WI38 (cell line): ENCODE results near the gene NOC2L.

ENCODE experiments used
- H3K4me3 ChIP-seq: 2 replicates; pipeline ENCODE4 v1.5.1; 2011; ENCODE audit warnings: low read depth, mild to moderate bottlenecking, control low read depth, low read length
- TF ChIP-seq, protein P1 (sequence below): IDR thresholded peaks from 2 replicates; pipeline ENCODE4 v1.5.1; 2012; ENCODE audit warnings: low read depth, mild to moderate bottlenecking, control low read depth, low read length

NOC2L gene

DNA sequence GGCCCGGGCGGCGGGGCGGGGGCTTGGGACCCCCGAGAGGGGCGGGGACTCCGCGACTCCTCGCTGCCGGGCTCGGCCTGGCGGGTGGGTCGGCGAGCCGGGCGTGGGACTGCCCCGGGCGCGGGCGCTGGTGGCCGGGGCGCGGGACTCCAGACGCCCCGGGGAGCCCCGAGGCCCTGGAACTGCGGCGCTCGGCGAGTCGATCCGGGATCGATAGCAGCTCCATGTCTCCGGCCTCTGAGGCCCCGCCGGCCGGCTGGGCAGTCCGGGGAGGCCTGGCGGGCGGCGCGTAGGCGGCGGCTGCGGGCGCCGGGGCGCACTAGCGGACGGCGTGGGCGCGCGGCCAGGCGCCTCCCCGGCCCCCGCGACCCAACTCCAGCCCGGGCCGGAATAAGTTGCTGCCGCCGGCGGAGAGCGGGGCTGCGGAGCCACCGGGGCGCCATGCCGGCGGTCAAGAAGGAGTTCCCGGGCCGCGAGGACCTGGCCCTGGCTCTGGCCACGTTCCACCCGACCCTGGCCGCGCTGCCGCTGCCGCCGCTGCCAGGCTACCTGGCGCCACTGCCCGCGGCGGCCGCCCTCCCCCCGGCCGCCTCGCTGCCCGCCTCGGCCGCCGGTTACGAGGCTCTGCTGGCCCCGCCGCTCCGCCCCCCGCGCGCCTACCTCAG lies 34.9 kb downstream of the NOC2L start:
- peak overlapping the region; percentile 48 for H3K4me3 ChIP-seq
- TF ChIP-seq, protein P1, sequence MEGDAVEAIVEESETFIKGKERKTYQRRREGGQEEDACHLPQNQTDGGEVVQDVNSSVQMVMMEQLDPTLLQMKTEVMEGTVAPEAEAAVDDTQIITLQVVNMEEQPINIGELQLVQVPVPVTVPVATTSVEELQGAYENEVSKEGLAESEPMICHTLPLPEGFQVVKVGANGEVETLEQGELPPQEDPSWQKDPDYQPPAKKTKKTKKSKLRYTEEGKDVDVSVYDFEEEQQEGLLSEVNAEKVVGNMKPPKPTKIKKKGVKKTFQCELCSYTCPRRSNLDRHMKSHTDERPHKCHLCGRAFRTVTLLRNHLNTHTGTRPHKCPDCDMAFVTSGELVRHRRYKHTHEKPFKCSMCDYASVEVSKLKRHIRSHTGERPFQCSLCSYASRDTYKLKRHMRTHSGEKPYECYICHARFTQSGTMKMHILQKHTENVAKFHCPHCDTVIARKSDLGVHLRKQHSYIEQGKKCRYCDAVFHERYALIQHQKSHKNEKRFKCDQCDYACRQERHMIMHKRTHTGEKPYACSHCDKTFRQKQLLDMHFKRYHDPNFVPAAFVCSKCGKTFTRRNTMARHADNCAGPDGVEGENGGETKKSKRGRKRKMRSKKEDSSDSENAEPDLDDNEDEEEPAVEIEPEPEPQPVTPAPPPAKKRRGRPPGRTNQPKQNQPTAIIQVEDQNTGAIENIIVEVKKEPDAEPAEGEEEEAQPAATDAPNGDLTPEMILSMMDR = no peak

DNA sequence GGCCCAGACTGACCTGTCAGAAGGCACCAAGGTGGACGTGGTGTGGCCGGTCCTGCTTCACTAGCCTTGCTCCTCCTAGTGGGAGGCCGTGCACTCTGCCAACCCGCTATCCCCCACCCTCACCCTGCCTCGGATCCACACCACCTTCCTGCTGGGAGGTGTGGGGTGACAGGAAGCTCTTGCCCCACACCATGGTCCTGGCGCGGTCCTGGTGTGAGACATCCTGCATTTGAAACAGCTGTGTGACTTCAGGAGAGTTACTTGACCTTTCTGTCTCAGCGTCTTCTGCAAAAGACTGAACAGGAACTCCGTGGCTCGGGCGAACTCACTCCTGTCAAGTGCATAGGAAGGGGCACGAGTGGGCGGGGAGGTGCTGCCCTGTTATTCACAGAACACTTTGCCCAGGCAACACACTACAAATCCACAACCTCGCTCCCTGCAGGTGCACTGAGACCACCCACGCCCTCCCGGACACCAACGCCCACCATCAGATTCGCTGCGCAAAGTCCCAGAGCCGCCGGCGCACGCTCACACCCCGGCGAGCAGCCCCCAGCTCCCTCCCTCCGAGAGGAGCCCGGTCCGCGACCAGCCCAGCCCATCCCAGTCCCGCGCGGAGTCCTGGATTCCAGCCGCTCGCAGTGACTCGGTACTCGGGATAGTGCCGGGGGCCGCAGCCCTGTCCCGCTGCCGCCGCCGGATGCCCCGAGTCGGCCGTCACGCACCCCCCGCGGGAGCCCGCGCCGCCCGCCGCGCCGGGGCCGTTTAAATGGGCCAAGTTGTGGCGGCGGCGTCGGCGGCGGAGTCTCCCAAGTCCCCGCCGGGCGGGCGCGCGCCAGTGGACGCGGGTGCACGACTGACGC lies 35.7 kb downstream of the NOC2L start, which contains the start of gene SAMD11:
TSS of gene SAMD11 (plus strand) at position 793 of the 860 bp plus-strand sequence. CDS start 509 bp downstream, outside the sequence.
- peak within 1 kb of the TSS; percentile 48 for H3K4me3 ChIP-seq
- TF ChIP-seq, protein P1 = no peak

GRCh38 chr1:921011-921837 lies 37.8 kb downstream of the NOC2L start:
- TF ChIP-seq, protein P1 = peak; percentile 56
- no peak overlapping the region for H3K4me3 ChIP-seq

- H3K4me3 ChIP-seq = no peak overlapping the region
- TF ChIP-seq, protein P1 = no peak
Observed at GRCh38 chr1:920521-920920, 38.5 kb downstream of the NOC2L start.

DNA sequence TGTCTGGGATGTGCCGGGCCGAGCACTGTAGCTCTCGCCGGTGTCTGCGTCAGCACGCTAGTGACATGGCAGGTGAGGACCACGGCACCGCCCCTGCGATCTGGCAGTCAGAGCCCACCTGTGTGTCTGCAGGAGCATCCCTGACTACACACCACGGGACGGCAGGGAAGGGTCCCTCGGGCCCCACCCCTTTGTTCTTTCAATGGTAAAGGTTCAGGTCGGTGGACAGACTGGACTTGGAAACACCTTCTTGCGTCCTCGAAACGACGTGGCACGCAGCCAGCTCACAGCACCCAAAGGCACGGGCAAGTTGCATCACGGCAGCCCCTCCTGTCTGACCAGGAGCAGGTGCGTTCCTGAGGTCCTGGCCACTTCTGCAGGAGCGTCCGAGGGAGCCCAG lies 39.0 kb downstream of the NOC2L start:
- no peak overlapping the region for H3K4me3 ChIP-seq
- TF ChIP-seq, protein P1 = no peak

- TF ChIP-seq, protein P1 = no peak
- no peak overlapping the region for H3K4me3 ChIP-seq
Observed at GRCh38 chr1:919271-919872, 39.7 kb downstream of the NOC2L start.
